ENCODE data around the gene TUBA4A.

DNA sequence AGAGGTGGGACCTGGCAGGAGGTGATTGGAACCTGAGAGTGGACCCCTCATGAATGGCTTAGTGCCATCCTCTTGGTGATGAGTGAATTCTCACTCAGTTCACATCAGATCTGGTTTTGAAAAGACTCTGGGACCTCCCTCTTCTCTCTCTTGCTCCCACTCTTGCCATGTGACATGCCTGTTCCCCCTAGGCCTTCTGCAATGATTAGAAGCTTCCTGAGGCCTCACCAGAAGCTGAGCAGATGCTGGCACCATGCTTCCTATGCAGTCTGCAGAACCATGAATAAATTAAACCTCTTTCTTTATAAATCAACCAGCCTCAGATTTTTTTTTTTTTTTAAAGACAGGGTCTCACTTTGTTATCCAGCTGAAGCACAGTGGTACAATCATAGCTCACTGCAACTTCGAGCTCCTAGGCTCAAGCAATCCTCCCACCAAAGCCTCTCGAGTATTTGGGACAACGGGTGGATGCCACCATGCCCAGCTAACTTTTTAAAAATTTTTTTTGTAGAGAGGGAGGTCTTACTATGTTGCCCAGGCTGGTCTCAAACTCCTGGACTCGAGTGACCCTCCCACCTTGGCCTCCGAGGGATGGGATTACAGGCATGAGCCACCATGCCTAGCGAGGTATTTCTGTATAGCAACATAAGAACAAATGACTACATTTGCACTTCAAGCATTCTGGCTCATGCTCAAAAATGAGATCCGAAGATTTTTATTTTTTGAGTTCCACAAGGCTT is 49.1 kb downstream of the TUBA4A start:
- TF ChIP-seq, protein P1, sequence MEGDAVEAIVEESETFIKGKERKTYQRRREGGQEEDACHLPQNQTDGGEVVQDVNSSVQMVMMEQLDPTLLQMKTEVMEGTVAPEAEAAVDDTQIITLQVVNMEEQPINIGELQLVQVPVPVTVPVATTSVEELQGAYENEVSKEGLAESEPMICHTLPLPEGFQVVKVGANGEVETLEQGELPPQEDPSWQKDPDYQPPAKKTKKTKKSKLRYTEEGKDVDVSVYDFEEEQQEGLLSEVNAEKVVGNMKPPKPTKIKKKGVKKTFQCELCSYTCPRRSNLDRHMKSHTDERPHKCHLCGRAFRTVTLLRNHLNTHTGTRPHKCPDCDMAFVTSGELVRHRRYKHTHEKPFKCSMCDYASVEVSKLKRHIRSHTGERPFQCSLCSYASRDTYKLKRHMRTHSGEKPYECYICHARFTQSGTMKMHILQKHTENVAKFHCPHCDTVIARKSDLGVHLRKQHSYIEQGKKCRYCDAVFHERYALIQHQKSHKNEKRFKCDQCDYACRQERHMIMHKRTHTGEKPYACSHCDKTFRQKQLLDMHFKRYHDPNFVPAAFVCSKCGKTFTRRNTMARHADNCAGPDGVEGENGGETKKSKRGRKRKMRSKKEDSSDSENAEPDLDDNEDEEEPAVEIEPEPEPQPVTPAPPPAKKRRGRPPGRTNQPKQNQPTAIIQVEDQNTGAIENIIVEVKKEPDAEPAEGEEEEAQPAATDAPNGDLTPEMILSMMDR (IDR thresholded peaks at IDR 0.05) = no peak
- TF ChIP-seq POLR2AphosphoS5 (IDR thresholded peaks at IDR 0.05) (no peak), POLR2A (IDR thresholded peaks at IDR 0.05) (no peak)
